ENCODE results near the gene CCDC60.

DNA sequence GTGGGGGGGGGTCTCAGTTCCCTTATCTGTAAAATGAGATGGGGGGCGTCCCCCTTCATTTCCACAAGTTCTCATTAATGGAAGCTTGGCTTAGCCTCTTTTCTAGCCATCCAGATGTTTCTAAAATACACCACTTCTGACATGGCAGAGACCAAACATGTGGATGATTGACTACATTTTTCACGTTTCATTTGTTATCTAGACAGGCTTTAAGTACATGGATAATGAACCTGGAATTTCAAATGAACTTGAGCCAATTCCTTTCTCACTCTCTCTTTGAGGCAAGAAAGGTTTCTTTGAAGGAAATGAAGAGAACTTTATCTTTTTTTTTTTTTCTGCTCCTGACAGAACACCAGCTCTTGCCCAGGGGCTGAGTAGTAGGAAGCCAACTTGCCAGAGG lies 39.1 kb downstream of the CCDC60 start:
- TF ChIP-seq, protein P1, sequence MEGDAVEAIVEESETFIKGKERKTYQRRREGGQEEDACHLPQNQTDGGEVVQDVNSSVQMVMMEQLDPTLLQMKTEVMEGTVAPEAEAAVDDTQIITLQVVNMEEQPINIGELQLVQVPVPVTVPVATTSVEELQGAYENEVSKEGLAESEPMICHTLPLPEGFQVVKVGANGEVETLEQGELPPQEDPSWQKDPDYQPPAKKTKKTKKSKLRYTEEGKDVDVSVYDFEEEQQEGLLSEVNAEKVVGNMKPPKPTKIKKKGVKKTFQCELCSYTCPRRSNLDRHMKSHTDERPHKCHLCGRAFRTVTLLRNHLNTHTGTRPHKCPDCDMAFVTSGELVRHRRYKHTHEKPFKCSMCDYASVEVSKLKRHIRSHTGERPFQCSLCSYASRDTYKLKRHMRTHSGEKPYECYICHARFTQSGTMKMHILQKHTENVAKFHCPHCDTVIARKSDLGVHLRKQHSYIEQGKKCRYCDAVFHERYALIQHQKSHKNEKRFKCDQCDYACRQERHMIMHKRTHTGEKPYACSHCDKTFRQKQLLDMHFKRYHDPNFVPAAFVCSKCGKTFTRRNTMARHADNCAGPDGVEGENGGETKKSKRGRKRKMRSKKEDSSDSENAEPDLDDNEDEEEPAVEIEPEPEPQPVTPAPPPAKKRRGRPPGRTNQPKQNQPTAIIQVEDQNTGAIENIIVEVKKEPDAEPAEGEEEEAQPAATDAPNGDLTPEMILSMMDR (IDR thresholded peaks at IDR 0.05), result no peak
- no peak for TF ChIP-seq POLR2A (IDR thresholded peaks at IDR 0.05)
